Suprapubic skin (tissue), 3 donors: ENCODE measurements around the gene PDLIM3.

ENCODE experiments used
- EP300 ChIP-seq: sonication (generic); formaldehyde crosslinking; IDR thresholded peaks from one replicate; pipeline ENCODE4 v1.6.1; 2017; ENCODE audit warnings: antibody characterized with exemption
- POLR2A ChIP-seq, 2 donors: fragments of 450-650 bp; IDR thresholded peaks; one replicate each; pipeline ENCODE4 v1.6.1; 2017; ENCODE audit warnings: antibody characterized with exemption in 2 of 2, mild to moderate bottlenecking in 2 of 2, moderate library complexity in 2 of 2
- TF ChIP-seq, protein P1 (sequence below), 2 donors: fragments of 200-600 bp in 1 of 2; fragments of 450-650 bp in 1 of 2; sonication (generic) in 1 of 2; IDR thresholded peaks; one replicate each; pipeline ENCODE4 v1.5.1; 2016 to 2019; ENCODE audit warnings: antibody characterized with exemption in 2 of 2, mild to moderate bottlenecking in 1 of 2, moderate library complexity in 1 of 2

DNA sequence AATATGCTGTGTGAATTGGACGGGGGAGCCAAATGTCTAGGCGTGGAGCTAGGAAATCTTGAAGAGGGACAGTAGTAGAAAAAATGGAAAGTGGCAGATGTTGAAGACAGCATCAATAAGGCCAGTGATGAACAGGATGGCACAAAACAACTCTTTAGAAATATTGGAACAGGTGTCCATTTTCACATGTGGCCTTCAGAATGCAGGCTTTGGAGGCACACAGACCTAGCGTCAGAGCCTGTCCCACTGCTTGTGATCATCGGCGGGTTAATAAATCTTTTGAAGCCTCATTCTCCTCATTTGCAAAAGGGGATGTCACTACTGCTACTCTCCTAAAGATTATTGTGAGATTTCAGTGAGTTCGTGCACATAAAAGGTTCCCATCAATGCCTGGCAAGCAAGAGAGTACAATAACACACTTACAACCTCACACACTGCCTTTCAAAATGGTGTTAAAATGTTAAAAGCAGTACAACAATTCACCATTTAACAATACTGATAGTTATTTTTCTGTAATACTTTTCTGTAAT lies 2.4 kb downstream of the PDLIM3 start:
- TF ChIP-seq, protein P1, sequence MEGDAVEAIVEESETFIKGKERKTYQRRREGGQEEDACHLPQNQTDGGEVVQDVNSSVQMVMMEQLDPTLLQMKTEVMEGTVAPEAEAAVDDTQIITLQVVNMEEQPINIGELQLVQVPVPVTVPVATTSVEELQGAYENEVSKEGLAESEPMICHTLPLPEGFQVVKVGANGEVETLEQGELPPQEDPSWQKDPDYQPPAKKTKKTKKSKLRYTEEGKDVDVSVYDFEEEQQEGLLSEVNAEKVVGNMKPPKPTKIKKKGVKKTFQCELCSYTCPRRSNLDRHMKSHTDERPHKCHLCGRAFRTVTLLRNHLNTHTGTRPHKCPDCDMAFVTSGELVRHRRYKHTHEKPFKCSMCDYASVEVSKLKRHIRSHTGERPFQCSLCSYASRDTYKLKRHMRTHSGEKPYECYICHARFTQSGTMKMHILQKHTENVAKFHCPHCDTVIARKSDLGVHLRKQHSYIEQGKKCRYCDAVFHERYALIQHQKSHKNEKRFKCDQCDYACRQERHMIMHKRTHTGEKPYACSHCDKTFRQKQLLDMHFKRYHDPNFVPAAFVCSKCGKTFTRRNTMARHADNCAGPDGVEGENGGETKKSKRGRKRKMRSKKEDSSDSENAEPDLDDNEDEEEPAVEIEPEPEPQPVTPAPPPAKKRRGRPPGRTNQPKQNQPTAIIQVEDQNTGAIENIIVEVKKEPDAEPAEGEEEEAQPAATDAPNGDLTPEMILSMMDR (IDR thresholded peaks at IDR 0.05) = no peak
- TF ChIP-seq EP300 (no peak), POLR2A (IDR thresholded peaks at IDR 0.05) (no peak)
